Endothelial cell of umbilical vein (primary cell): ENCODE measurements around the gene PXMP4.

Experiments used
- CTCF ChIP-seq, 2 donors: IDR thresholded peaks; 1 replicate in 1 of 2; 2 replicates in 1 of 2; pipeline ENCODE4 v1.5.1; 2011; ENCODE audit warnings: low read length in 2 of 2, mild to moderate bottlenecking in 2 of 2, moderate library complexity in 2 of 2, control low read depth in 1 of 2, inconsistent platforms in 1 of 2, low read depth in 1 of 2; ENCODE audit not compliant: insufficient read depth in 1 of 2; ENCODE audit errors: extremely low read depth in 1 of 2
- POLR2A ChIP-seq: IDR thresholded peaks from 2 replicates; pipeline ENCODE4 v1.6.1; 2012; ENCODE audit warnings: low read depth, mild to moderate bottlenecking, control low read depth, low read length

GRCh38 chr20:33728463-33728862 lies 8.4 kb upstream of the PXMP4 start:
- TF ChIP-seq CTCF (IDR thresholded peaks at IDR 0.05; ENCODE audit: extremely low read depth in 1 of 2, insufficient read depth in 1 of 2, low read depth in 1 of 2, low read length in 2 of 2) (no peak), POLR2A (no peak)
